ENCODE results near the gene CTNNA1. TPM values are rescaled to one million over a fixed set of nuclear protein-coding genes. Genes with fewer than 3 reads are reported as not detected.

Gene CTNNA1
- polyA plus RNA-seq, 1 donor (not counting 4 experiments of a cell fraction or from before 2014, with no cell fraction given): 119 TPM

GRCh38 chr5:138969323-138970002, 216.2 kb downstream of the CTNNA1 start:
- dilution Hi-C loops (cut with MboI; ENCODE audit: extremely low pct_ligation_motif_present, low sequenced_read_pairs): no loop called here
- no peak for DNase-seq (ENCODE audit: low read depth, low spot score)
- Histone ChIP-seq H3K4me2 (ENCODE audit: control insufficient read depth, extremely low read depth, insufficient read depth, low read depth, low read length) (no peak overlapping the region), H3K79me2 (ENCODE audit: control insufficient read depth, insufficient read depth, low read length) (no peaks in the 10 kb centered on the region), H3K27ac (ENCODE audit: control insufficient read depth, insufficient read depth, low read length) (no peak overlapping the region), H4K20me1 (ENCODE audit: control insufficient read depth, extremely low read depth, insufficient read depth, low read length) (no peaks in the 10 kb centered on the region), H2AFZ (ENCODE audit: control insufficient read depth, low read length) (no peak overlapping the region), H3K9ac (ENCODE audit: control insufficient read depth, extremely low read depth, insufficient read depth, low read length) (no peak overlapping the region), H3K9me3 (ENCODE audit: control insufficient read depth, low read depth, low read length) (no peaks in the 10 kb centered on the region), H3K4me1 (ENCODE audit: control insufficient read depth, extremely low read depth, insufficient read depth, low read length) (no peaks in the 10 kb centered on the region), H3K9me1 (ENCODE audit: control insufficient read depth, extremely low read depth, insufficient read depth, low read length) (no peaks in the 10 kb centered on the region), H3K36me3 (ENCODE audit: control insufficient read depth in 2 of 2, extremely low read depth in 1 of 2, insufficient read depth in 2 of 2, low read length in 2 of 2) (peaks cover 2 to 3% of the 10 kb centered on the region in 2 experiments), H3K4me3 (ENCODE audit: control insufficient read depth in 2 of 3, extremely low read depth in 1 of 3, insufficient read depth in 2 of 3, low read depth in 1 of 3, low read length in 3 of 3) (no peak overlapping the region), H3K27me3 (ENCODE audit: control insufficient read depth, extremely low read depth, insufficient read depth, low read length) (no peaks in the 10 kb centered on the region)
- no peak for FAIRE-seq
- TF ChIP-seq EZH2 (IDR thresholded peaks at IDR 0.05; ENCODE audit: low read length) (no peak), CTCF (optimal IDR thresholded peaks at IDR 0.05 in 1 of 3, IDR thresholded peaks at IDR 0.05 in 1 of 3, conservative IDR thresholded peaks at IDR 0.05 in 1 of 3; ENCODE audit: extremely low read depth in 1 of 3, insufficient read depth in 2 of 3, low read length in 3 of 3) (no peak)

- no peaks in the 10 kb centered on the region for H3K79me2 ChIP-seq (ENCODE audit: control insufficient read depth, insufficient read depth, low read length)
- H3K4me3 ChIP-seq (ENCODE audit: control insufficient read depth in 2 of 3, extremely low read depth in 1 of 3, insufficient read depth in 2 of 3, low read depth in 1 of 3, low read length in 3 of 3): no peak overlapping the region
- H4K20me1 ChIP-seq (ENCODE audit: control insufficient read depth, extremely low read depth, insufficient read depth, low read length): no peaks in the 10 kb centered on the region
- DNase-seq (ENCODE audit: low read depth, low spot score) (no peak), FAIRE-seq (no peak)
- no peak overlapping the region for H3K4me2 ChIP-seq (ENCODE audit: control insufficient read depth, extremely low read depth, insufficient read depth, low read depth, low read length)
- dilution Hi-C loops (cut with MboI; ENCODE audit: extremely low pct_ligation_motif_present, low sequenced_read_pairs): no loop called here
- no peaks in the 10 kb centered on the region for H3K9me1 ChIP-seq (ENCODE audit: control insufficient read depth, extremely low read depth, insufficient read depth, low read length)
- H3K36me3 ChIP-seq (ENCODE audit: control insufficient read depth in 2 of 2, extremely low read depth in 1 of 2, insufficient read depth in 2 of 2, low read length in 2 of 2): peaks cover 2 to 3% of the 10 kb centered on the region in 2 experiments
- no peaks in the 10 kb centered on the region for H3K27me3 ChIP-seq (ENCODE audit: control insufficient read depth, extremely low read depth, insufficient read depth, low read length)
- no peaks in the 10 kb centered on the region for H3K4me1 ChIP-seq (ENCODE audit: control insufficient read depth, extremely low read depth, insufficient read depth, low read length)
- no peak overlapping the region for H3K27ac ChIP-seq (ENCODE audit: control insufficient read depth, insufficient read depth, low read length)
- no peak overlapping the region for H2AFZ ChIP-seq (ENCODE audit: control insufficient read depth, low read length)
- H3K9ac ChIP-seq (ENCODE audit: control insufficient read depth, extremely low read depth, insufficient read depth, low read length): no peak overlapping the region
- TF ChIP-seq CTCF (optimal IDR thresholded peaks at IDR 0.05 in 1 of 3, IDR thresholded peaks at IDR 0.05 in 1 of 3, conservative IDR thresholded peaks at IDR 0.05 in 1 of 3; ENCODE audit: extremely low read depth in 1 of 3, insufficient read depth in 2 of 3, low read length in 3 of 3) (no peak), EZH2 (IDR thresholded peaks at IDR 0.05; ENCODE audit: low read length) (no peak)
- no peaks in the 10 kb centered on the region for H3K9me3 ChIP-seq (ENCODE audit: control insufficient read depth, low read depth, low read length)
Observed at GRCh38 chr5:138972230-138972629, 219.0 kb downstream of the CTNNA1 start.

Measured in keratinocyte (primary cell).